GM10847 (cell line): Measurements from ENCODE around the gene DRC1.

Experiments used
- POLR2A ChIP-seq: IDR thresholded peaks from 2 replicates; pipeline ENCODE4 v1.6.1; 2011; ENCODE audit not compliant: insufficient read length; ENCODE audit errors: extremely low read depth

The DRC1 gene

GRCh38 chr2:26485725-26486418, 84.2 kb downstream of the DRC1 start:
- no peak for TF ChIP-seq POLR2A

- no peak for TF ChIP-seq POLR2A
Measured at GRCh38 chr2:26486789-26487188, 85.1 kb downstream of the DRC1 start.

GRCh38 chr2:26487192-26487591, 85.5 kb downstream of the DRC1 start:
- no peak for TF ChIP-seq POLR2A

- no peak for TF ChIP-seq POLR2A
Measured at GRCh38 chr2:26488463-26489212, 86.9 kb downstream of the DRC1 start.

GRCh38 chr2:26489213-26489850, 87.6 kb downstream of the DRC1 start:
- no peak for TF ChIP-seq POLR2A

GRCh38 chr2:26491563-26492167, 89.9 kb downstream of the DRC1 start:
- TF ChIP-seq POLR2A = no peak

GRCh38 chr2:26492749-26493515, 91.2 kb downstream of the DRC1 start:
- TF ChIP-seq POLR2A = no peak

- TF ChIP-seq POLR2A = no peak
Measured at GRCh38 chr2:26493566-26493965, 91.8 kb downstream of the DRC1 start.

- TF ChIP-seq POLR2A = no peak
Measured at GRCh38 chr2:26494199-26494598, 92.5 kb downstream of the DRC1 start.

- no peak for TF ChIP-seq POLR2A
Measured at GRCh38 chr2:26494891-26495290, 93.2 kb downstream of the DRC1 start.

GRCh38 chr2:26495705-26496297, 94.1 kb downstream of the DRC1 start:
- no peak for TF ChIP-seq POLR2A

- TF ChIP-seq POLR2A = no peak
Measured at GRCh38 chr2:26500406-26500805, 98.7 kb downstream of the DRC1 start.

GRCh38 chr2:26503231-26503880, 101.6 kb downstream of the DRC1 start:
- no peak for TF ChIP-seq POLR2A

- no peak for TF ChIP-seq POLR2A
Measured at GRCh38 chr2:26504002-26504401, 102.3 kb downstream of the DRC1 start.

GRCh38 chr2:26506279-26506678, 104.6 kb downstream of the DRC1 start:
- no peak for TF ChIP-seq POLR2A
